Measurements from ENCODE around the gene AKAP6. TPM values are rescaled to one million over a fixed set of nuclear protein-coding genes. Genes with fewer than 3 reads are reported as not detected.

AKAP6 gene
- total RNA-seq, 1 donor from 2014 or later, result 249 TPM

GRCh38 chr14:32883188-32883587, 554.1 kb downstream of the AKAP6 start:
- intact Hi-C loops (cut with DNase I), result no loop called here
- DNase-seq (ENCODE audit: low spot score), result no peak

Other genes with a start within 250 kb of the AKAP6 start
- gene RNU6-7, start 127.3 kb upstream of the AKAP6 start, total RNA-seq, result not detected
- gene RNU6-8, start 126.0 kb upstream of the AKAP6 start, total RNA-seq, result not detected